OCI-LY3 (cell line): ENCODE results near the gene C9orf50.

Source experiments
- CTCF ChIP-seq: fragments of 200-600, 300-600 bp; sonication (generic); IDR thresholded peaks from 2 replicates; pipeline ENCODE4 v1.5.1; 2014; ENCODE audit warnings: antibody characterized with exemption, low read length, low read depth
- EZH2phosphoT487 ChIP-seq: fragments of 200-600 bp; shearing (Covaris generic); IDR thresholded peaks from 2 replicates; pipeline ENCODE4 v1.6.1; 2018; ENCODE audit warnings: antibody characterized with exemption, mixed run types, low read depth

- TF ChIP-seq EZH2phosphoT487 (no peak), CTCF (no peak)
Observed at GRCh38 chr9:129637673-129638439, 17.0 kb upstream of the C9orf50 start.
